Panc1 (cell line): ENCODE data around the gene CAPS2. TPM values are rescaled to one million over a fixed set of nuclear protein-coding genes. Genes with fewer than 3 reads are reported as not detected.

Experiments used
- ATAC-seq: fragments of 200-7000 bp; cut with Tn5 transposase; 2 replicates; pipeline ENCODE4 v1.9.1; 2020; ENCODE audit warnings: mild to moderate bottlenecking, moderate library complexity
- BruUV-seq: library from RNA; stranded (reverse); fragments of 400-500 nt; replicated peaks from 2 replicates; lab custom pipeline; 2021; lab: Mats Ljungman, UMichigan
- CTCF ChIA-PET: fragments of 300-600 bp; sonication (Branson Sonifier 250); formaldehyde crosslinking; loops from one replicate; lab custom pipeline; 2022; ENCODE audit warnings: antibody characterized with exemption; lab: Charles Lee
- POLR2A ChIA-PET: fragments of 300-600 bp; sonication (Branson Sonifier 250); formaldehyde crosslinking; loops from one replicate; lab custom pipeline; 2022; ENCODE audit warnings: antibody characterized with exemption; lab: Charles Lee
- DNase-seq: peaks from one replicate; pipeline ENCODE4 v3.0.0-alpha.2; 2010; ENCODE audit warnings: low read depth, low spot score
- H3K27ac ChIP-seq: 2 replicates; pipeline ENCODE4 v1.5.1; 2011; ENCODE audit warnings: mild to moderate bottlenecking, low read length, inconsistent platforms
- H3K27me3 ChIP-seq: fragments of 200-500 bp; sonication (Bioruptor generic); 2 replicates; pipeline ENCODE4 v1.6.0; 2014; ENCODE audit warnings: low read length, inconsistent platforms; ENCODE audit not compliant: control insufficient read depth, insufficient read depth
- H3K36me3 ChIP-seq: fragments of 200-500 bp; sonication (Bioruptor generic); 2 replicates; pipeline ENCODE4 v1.5.1; 2014; ENCODE audit warnings: inconsistent platforms, mild to moderate bottlenecking, low read length, moderate library complexity; ENCODE audit not compliant: control insufficient read depth, insufficient read depth
- H3K4me1 ChIP-seq: 2 replicates; pipeline ENCODE4 v1.5.1; 2011; ENCODE audit warnings: inconsistent platforms, mild to moderate bottlenecking, low read length, moderate library complexity; ENCODE audit not compliant: control insufficient read depth, insufficient read depth
- H3K4me3 ChIP-seq, 2 experiments: 2 replicates each; pipeline ENCODE4 v1.5.1; 2011 to 2012; ENCODE audit warnings: low read depth in 2 of 2, low read length in 2 of 2, mild to moderate bottlenecking in 2 of 2, inconsistent platforms in 1 of 2, moderate library complexity in 1 of 2
- H3K9me3 ChIP-seq: fragments of 200-500 bp; sonication (Bioruptor generic); 2 replicates; pipeline ENCODE4 v1.5.1; 2014; ENCODE audit warnings: low read depth, mild to moderate bottlenecking, inconsistent platforms, low read length, moderate library complexity; ENCODE audit not compliant: control insufficient read depth, insufficient read depth
- POLR2AphosphoS5 ChIP-seq: IDR thresholded peaks from 2 replicates; pipeline ENCODE4 v1.6.1; 2012; ENCODE audit warnings: mild to moderate bottlenecking, low read depth, low read length, moderate library complexity
- SIN3A ChIP-seq: IDR thresholded peaks from 2 replicates; pipeline ENCODE4 v1.6.1; 2012; ENCODE audit warnings: low read depth, mild to moderate bottlenecking, low read length, moderate library complexity, borderline replicate concordance; ENCODE audit not compliant: insufficient read depth
- TCF7L2 ChIP-seq: IDR thresholded peaks from 2 replicates; pipeline ENCODE4 v1.6.1; 2011; ENCODE audit warnings: mild to moderate bottlenecking, low read depth, low read length, inconsistent platforms
- in situ Hi-C: cut with HindIII; loops from 2 replicates; pipeline ENCODE4 v1.10.0; 2016; ENCODE audit warnings: low sequenced_read_pairs, low pct_unique_long_range_greater_than_20kb
- intact Hi-C: fragments of 100-400 bp; cut with micrococcal nuclease; formaldehyde crosslinking; loops from one replicate; pipeline ENCODE4 v1.10.0; 2022; ENCODE audit not compliant: unreplicated experiment
- total RNA-seq: library from RNA; stranded (reverse); gene quantifications from one replicate; pipeline ENCODE4 v1.2.1, GENCODE V29; 2021; ENCODE audit not compliant: unreplicated experiment
- TF ChIP-seq, protein P1 (sequence below), 2 experiments: IDR thresholded peaks; 2 replicates each; pipeline ENCODE4 v1.6.1; 2011 to 2012; ENCODE audit warnings: low read depth in 2 of 2, control low read depth in 1 of 2, low read length in 1 of 2, mild to moderate bottlenecking in 1 of 2, moderate library complexity in 1 of 2; ENCODE audit not compliant: insufficient read depth in 1 of 2
- TF ChIP-seq, protein P2 (sequence below): fragments of 450-650 bp; IDR thresholded peaks from 2 replicates; pipeline ENCODE4 v1.5.1; 2017; ENCODE audit warnings: mild to moderate bottlenecking

The CAPS2 gene
- total RNA-seq, 1 experiment from 2014 or later = 11.8 TPM

DNA sequence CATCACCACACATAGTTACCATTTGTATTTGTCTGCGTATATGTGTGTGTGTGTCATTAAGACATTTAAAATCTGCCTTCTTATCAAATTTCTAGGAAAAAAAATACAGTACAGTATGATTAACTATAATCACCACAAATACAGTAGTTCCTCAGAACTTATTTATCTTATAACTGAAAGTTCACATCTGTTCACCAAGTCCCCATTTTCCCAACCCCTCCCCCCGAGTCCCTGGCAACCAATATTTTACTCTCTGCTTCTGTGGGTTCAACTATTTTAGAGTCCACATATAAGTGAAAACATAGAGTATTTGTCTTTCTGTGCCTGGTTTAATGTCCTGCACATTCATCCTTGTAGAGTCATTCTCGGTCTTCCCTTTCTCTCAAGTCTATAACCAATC, 12.3 kb downstream of the CAPS2 start:
- ChIA-PET CTCF (no interaction called here), POLR2A (no interaction called here)
- Histone ChIP-seq H3K4me3 (no peak overlapping the region), H3K9me3 (no peaks in the 10 kb centered on the region), H3K27me3 (no peaks in the 10 kb centered on the region), H3K27ac (no peak overlapping the region), H3K4me1 (no peaks in the 10 kb centered on the region; the same call in none of the 2 replicates), H3K36me3 (no peaks in the 10 kb centered on the region)
- intact Hi-C loops (no loop called here), in situ Hi-C loops (no loop called here)
- no peak for TF ChIP-seq SIN3A
- TF ChIP-seq TCF7L2 = no peak
- no TSS peak for BruUV-seq
- ATAC-seq (no peak), DNase-seq (no peak)

DNA sequence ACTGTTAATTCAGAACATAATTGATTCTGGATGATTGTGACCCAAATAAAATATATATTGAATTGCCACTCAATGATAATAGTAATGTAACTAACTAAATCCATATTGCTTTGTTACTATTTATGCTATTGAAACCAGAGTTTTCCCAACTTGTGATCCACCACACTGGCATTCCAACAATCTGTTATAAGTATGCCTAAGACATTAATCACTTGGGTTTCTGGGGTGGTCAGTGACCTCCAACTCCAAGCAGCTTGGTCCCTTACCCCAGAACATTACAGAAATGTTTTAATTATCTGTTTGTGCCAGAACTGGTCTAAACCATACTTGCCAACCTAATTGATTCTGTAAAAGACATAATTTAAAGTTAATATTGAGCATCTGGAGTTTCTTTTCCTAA, 14.6 kb downstream of the CAPS2 start:
- TF ChIP-seq, protein P1, sequence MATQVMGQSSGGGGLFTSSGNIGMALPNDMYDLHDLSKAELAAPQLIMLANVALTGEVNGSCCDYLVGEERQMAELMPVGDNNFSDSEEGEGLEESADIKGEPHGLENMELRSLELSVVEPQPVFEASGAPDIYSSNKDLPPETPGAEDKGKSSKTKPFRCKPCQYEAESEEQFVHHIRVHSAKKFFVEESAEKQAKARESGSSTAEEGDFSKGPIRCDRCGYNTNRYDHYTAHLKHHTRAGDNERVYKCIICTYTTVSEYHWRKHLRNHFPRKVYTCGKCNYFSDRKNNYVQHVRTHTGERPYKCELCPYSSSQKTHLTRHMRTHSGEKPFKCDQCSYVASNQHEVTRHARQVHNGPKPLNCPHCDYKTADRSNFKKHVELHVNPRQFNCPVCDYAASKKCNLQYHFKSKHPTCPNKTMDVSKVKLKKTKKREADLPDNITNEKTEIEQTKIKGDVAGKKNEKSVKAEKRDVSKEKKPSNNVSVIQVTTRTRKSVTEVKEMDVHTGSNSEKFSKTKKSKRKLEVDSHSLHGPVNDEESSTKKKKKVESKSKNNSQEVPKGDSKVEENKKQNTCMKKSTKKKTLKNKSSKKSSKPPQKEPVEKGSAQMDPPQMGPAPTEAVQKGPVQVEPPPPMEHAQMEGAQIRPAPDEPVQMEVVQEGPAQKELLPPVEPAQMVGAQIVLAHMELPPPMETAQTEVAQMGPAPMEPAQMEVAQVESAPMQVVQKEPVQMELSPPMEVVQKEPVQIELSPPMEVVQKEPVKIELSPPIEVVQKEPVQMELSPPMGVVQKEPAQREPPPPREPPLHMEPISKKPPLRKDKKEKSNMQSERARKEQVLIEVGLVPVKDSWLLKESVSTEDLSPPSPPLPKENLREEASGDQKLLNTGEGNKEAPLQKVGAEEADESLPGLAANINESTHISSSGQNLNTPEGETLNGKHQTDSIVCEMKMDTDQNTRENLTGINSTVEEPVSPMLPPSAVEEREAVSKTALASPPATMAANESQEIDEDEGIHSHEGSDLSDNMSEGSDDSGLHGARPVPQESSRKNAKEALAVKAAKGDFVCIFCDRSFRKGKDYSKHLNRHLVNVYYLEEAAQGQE (IDR thresholded peaks at IDR 0.05; ENCODE audit: insufficient read depth in 1 of 2, low read depth in 2 of 2, low read length in 1 of 2) = no peak
- TF ChIP-seq SIN3A (no peak), POLR2AphosphoS5 (no peak), TCF7L2 (no peak)
- TF ChIP-seq, protein P2, sequence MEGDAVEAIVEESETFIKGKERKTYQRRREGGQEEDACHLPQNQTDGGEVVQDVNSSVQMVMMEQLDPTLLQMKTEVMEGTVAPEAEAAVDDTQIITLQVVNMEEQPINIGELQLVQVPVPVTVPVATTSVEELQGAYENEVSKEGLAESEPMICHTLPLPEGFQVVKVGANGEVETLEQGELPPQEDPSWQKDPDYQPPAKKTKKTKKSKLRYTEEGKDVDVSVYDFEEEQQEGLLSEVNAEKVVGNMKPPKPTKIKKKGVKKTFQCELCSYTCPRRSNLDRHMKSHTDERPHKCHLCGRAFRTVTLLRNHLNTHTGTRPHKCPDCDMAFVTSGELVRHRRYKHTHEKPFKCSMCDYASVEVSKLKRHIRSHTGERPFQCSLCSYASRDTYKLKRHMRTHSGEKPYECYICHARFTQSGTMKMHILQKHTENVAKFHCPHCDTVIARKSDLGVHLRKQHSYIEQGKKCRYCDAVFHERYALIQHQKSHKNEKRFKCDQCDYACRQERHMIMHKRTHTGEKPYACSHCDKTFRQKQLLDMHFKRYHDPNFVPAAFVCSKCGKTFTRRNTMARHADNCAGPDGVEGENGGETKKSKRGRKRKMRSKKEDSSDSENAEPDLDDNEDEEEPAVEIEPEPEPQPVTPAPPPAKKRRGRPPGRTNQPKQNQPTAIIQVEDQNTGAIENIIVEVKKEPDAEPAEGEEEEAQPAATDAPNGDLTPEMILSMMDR = no peak
- intact Hi-C loops (no loop called here), in situ Hi-C loops (no loop called here)
- ATAC-seq (no peak), DNase-seq (no peak)
- no peaks in the 10 kb centered on the region; the same call in none of the 2 replicates for H3K4me1 ChIP-seq
- ChIA-PET CTCF (no interaction called here), POLR2A (no interaction called here)
- no peak overlapping the region for H3K4me3 ChIP-seq
- no peaks in the 10 kb centered on the region for H3K36me3 ChIP-seq
- no peaks in the 10 kb centered on the region for H3K9me3 ChIP-seq
- no TSS peak for BruUV-seq
- H3K27ac ChIP-seq = no peak overlapping the region
- no peaks in the 10 kb centered on the region for H3K27me3 ChIP-seq

DNA sequence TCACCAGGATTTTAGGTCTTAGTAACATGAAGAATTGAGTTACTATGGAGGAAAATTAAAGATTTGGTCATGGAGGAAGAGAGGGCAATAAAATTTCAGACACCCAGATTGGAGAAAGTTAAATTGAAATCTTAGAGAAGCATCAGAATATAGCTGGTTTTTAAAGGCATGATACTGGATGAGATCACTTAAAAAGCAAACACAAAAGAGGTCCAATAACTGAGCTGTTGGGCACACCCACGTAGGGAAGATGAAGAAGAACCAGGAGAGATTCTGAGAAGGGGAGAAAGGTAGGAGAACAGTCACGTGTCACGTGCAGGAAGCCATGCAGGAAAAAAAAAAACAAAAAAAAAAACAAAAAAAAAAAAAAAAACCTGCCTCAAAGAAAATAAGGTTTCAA, 18.8 kb downstream of the CAPS2 start:
- Histone ChIP-seq H3K27me3 (no peaks in the 10 kb centered on the region), H3K4me1 (no peaks in the 10 kb centered on the region; the same call in 1 of the 2 replicates), H3K27ac (no peak overlapping the region), H3K9me3 (no peaks in the 10 kb centered on the region), H3K4me3 (no peak overlapping the region), H3K36me3 (no peaks in the 10 kb centered on the region)
- TF ChIP-seq TCF7L2 (no peak), POLR2AphosphoS5 (no peak), SIN3A (no peak)
- TF ChIP-seq, protein P1 (IDR thresholded peaks at IDR 0.05; ENCODE audit: insufficient read depth in 1 of 2, low read depth in 2 of 2, low read length in 1 of 2) = no peak
- TF ChIP-seq, protein P2 = no peak
- intact Hi-C loops (no loop called here), in situ Hi-C loops (no loop called here)
- POLR2A ChIA-PET = no interaction called here
- CTCF ChIA-PET = no interaction called here
- DNase-seq = no peak
- no TSS peak for BruUV-seq
- ATAC-seq = no peak
